MM.1S (cell line): ENCODE data around the gene DXO.

Experiments used
- EZH2 ChIP-seq: fragments of 300-600 bp; sonication (generic); optimal IDR thresholded peaks from 2 replicates; pipeline ENCODE3; 2017; ENCODE audit warnings: low read depth, mild to moderate bottlenecking, antibody characterized with exemption, low read length, mixed read lengths
- EZH2phosphoT487 ChIP-seq: fragments of 300-600 bp; sonication (generic); IDR thresholded peaks from 2 replicates; pipeline ENCODE4 v1.6.1; 2018; ENCODE audit warnings: antibody characterized with exemption, low read length
- TF ChIP-seq, protein P1 (sequence below): fragments of 300-600 bp; sonication (generic); IDR thresholded peaks from 2 replicates; pipeline ENCODE4 v1.5.1; 2016; ENCODE audit warnings: antibody characterized with exemption, low read length, mixed read lengths

- TF ChIP-seq, protein P1, sequence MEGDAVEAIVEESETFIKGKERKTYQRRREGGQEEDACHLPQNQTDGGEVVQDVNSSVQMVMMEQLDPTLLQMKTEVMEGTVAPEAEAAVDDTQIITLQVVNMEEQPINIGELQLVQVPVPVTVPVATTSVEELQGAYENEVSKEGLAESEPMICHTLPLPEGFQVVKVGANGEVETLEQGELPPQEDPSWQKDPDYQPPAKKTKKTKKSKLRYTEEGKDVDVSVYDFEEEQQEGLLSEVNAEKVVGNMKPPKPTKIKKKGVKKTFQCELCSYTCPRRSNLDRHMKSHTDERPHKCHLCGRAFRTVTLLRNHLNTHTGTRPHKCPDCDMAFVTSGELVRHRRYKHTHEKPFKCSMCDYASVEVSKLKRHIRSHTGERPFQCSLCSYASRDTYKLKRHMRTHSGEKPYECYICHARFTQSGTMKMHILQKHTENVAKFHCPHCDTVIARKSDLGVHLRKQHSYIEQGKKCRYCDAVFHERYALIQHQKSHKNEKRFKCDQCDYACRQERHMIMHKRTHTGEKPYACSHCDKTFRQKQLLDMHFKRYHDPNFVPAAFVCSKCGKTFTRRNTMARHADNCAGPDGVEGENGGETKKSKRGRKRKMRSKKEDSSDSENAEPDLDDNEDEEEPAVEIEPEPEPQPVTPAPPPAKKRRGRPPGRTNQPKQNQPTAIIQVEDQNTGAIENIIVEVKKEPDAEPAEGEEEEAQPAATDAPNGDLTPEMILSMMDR = no peak
- no peak for TF ChIP-seq EZH2
- no peak for TF ChIP-seq EZH2phosphoT487
Measured at GRCh38 chr6:31968326-31968725, 3.6 kb downstream of the DXO start.
